Measurements from ENCODE around the gene ESRRA.
A peak's percentile ranks its signal among the peaks of the same experiment; 100 is the strongest.

Gene ESRRA

DNA sequence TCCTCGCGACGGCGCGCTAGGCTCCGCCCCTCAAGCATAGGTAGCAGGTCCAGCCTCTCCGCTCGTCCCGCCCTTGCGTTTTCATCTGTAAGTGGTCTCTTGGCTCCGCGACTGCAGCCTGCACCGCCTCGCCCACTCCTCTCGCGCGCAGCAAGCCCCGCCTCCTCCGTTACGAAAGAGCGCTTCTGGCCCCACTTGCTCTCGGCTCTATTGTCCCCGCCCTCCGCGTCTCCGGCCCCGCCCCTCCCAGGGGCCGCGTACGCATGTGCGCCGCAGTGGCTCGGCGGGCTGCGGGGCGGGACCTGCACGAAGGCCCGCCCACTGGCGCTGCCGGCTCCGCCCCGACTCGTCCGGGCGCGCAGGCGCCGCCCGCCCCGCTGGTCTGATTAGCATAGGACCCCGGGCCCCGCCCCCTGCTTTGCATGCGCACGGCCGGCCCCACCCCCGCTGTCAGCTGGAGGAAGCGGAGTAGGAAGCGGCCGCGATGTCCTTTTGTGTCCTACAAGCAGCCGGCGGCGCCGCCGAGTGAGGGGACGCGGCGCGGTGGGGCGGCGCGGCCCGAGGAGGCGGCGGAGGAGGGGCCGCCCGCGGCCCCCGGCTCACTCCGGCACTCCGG, at the start of gene ESRRA:
Gene ESRRA, plus strand, starts transcription at position 450 of the 616 bp plus-strand sequence. CDS start 1,656 bp downstream, outside the sequence.
- H3K4me3 ChIP-seq (ENCODE audit: low read depth, low read length): peak within 1 kb of the TSS; percentile 80

GRCh38 chr11:64256300-64256699, 49.0 kb upstream of the ESRRA start:
- H3K9ac ChIP-seq (ENCODE audit: low read depth, low read length): no peak overlapping the region
- H3K4me1 ChIP-seq (ENCODE audit: control insufficient read depth, insufficient read depth, low read length): peaks cover 8% of the 10 kb centered on the region
- H3K27me3 ChIP-seq (ENCODE audit: control insufficient read depth, insufficient read depth, low read length): no peaks in the 10 kb centered on the region
- no peak overlapping the region for H3K27ac ChIP-seq (ENCODE audit: low read depth, low read length)
- H3K4me3 ChIP-seq (ENCODE audit: low read depth, low read length): no peak overlapping the region
- no peaks in the 10 kb centered on the region for H3K9me3 ChIP-seq (ENCODE audit: control insufficient read depth, insufficient read depth, low read length)
- peaks cover 71% of the 10 kb centered on the region for H3K36me3 ChIP-seq (ENCODE audit: control insufficient read depth, insufficient read depth, low read length)

More for the DNA sequence above, at the start of gene ESRRA:
- Histone ChIP-seq H3K27ac (ENCODE audit: low read depth, low read length) (peak within 1 kb of the TSS; percentile 100), H3K27me3 (ENCODE audit: control insufficient read depth, insufficient read depth, low read length) (peaks cover 17% of the 10 kb centered on the region), H3K36me3 (ENCODE audit: control insufficient read depth, insufficient read depth, low read length) (peaks cover 9% of the 10 kb centered on the region), H3K9me3 (ENCODE audit: control insufficient read depth, insufficient read depth, low read length) (no peaks in the 10 kb centered on the region), H3K9ac (ENCODE audit: low read depth, low read length) (peak within 1 kb of the TSS; percentile 87), H3K4me1 (ENCODE audit: control insufficient read depth, insufficient read depth, low read length) (peaks cover 14% of the 10 kb centered on the region; the same call in 1 of the 2 replicates)

- Histone ChIP-seq H3K27ac (ENCODE audit: low read depth, low read length) (no peak overlapping the region), H3K27me3 (ENCODE audit: control insufficient read depth, insufficient read depth, low read length) (no peaks in the 10 kb centered on the region), H3K9me3 (ENCODE audit: control insufficient read depth, insufficient read depth, low read length) (no peaks in the 10 kb centered on the region), H3K36me3 (ENCODE audit: control insufficient read depth, insufficient read depth, low read length) (peaks cover 89% of the 10 kb centered on the region), H3K9ac (ENCODE audit: low read depth, low read length) (no peak overlapping the region), H3K4me1 (ENCODE audit: control insufficient read depth, insufficient read depth, low read length) (0 out of 2 replicates have a peak, but pooled peaks cover 1% of the 10 kb centered on the region), H3K4me3 (ENCODE audit: low read depth, low read length) (no peak overlapping the region)
Measured at GRCh38 chr11:64258356-64258755, 47.0 kb upstream of the ESRRA start.

DNA sequence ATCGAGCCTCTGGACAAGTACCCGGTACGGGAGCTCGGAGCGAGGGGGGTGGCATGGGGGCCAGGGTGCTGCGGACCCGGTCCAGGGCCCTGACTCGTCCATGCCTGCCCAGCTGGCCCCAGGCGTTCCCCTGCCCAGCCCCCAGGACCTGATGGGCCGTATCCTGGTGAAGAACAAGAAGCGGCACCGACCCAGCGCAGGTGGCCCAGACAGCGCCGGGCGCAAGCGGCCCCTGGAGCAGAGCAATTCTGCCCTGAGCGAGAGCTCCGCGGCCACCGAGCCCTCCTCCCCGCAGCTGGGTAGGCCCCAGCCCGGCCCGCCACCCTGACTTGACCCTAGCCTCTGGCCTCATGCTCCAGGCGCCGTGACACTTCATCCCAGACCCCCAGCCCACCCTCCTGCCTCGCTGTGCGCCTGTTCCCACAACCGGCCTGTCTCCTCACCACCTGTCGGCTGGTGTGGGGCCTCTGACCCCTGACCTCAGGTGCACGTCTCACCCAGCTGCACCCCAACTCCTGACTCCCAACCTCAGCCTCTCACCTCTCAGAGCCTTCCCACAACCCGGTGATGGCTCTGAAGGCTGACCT, 46.3 kb upstream of the ESRRA start:
- Histone ChIP-seq H3K9me3 (ENCODE audit: control insufficient read depth, insufficient read depth, low read length) (no peaks in the 10 kb centered on the region), H3K36me3 (ENCODE audit: control insufficient read depth, insufficient read depth, low read length) (peaks cover 96% of the 10 kb centered on the region), H3K27ac (ENCODE audit: low read depth, low read length) (no peak overlapping the region), H3K27me3 (ENCODE audit: control insufficient read depth, insufficient read depth, low read length) (no peaks in the 10 kb centered on the region), H3K9ac (ENCODE audit: low read depth, low read length) (no peak overlapping the region), H3K4me1 (ENCODE audit: control insufficient read depth, insufficient read depth, low read length) (no peaks in the 10 kb centered on the region), H3K4me3 (ENCODE audit: low read depth, low read length) (no peak overlapping the region)

DNA sequence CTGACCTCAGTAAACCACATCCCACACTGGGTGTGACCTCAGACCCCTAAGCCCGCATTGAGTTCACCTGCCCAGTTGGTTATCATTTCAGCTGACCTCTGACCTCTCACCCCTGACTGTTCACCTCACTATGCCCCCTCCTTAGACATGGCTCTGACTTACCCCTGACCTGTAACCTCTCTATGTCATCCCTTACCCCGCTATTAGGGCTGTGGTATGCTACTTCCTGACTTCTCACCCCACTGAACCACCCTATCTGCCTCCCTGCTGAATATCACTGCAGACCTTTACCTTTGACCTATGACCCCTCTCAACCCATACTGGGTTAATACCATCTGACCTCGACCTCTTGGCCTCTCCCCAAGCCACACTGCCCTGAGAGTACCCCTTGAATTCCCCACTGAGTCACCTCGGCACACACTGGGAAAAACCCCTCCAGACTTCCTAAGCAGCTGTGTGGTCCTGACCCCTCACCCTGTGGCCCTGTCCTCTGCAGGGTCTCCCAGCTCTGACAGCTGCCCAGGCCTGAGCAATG, 45.7 kb upstream of the ESRRA start:
- Histone ChIP-seq H3K36me3 (ENCODE audit: control insufficient read depth, insufficient read depth, low read length) (peaks cover 97% of the 10 kb centered on the region), H3K27ac (ENCODE audit: low read depth, low read length) (no peak overlapping the region), H3K9ac (ENCODE audit: low read depth, low read length) (no peak overlapping the region)

GRCh38 chr11:64260147-64260708, 45.1 kb upstream of the ESRRA start:
- Histone ChIP-seq H3K4me1 (ENCODE audit: control insufficient read depth, insufficient read depth, low read length) (no peaks in the 10 kb centered on the region), H3K27me3 (ENCODE audit: control insufficient read depth, insufficient read depth, low read length) (no peaks in the 10 kb centered on the region), H3K9me3 (ENCODE audit: control insufficient read depth, insufficient read depth, low read length) (no peaks in the 10 kb centered on the region), H3K4me3 (ENCODE audit: low read depth, low read length) (no peak overlapping the region), H3K36me3 (ENCODE audit: control insufficient read depth, insufficient read depth, low read length) (peaks cover 93% of the 10 kb centered on the region), H3K27ac (ENCODE audit: low read depth, low read length) (no peak overlapping the region), H3K9ac (ENCODE audit: low read depth, low read length) (no peak overlapping the region)

More for the DNA sequence above, 45.7 kb upstream of the ESRRA start:
- Histone ChIP-seq H3K27me3 (ENCODE audit: control insufficient read depth, insufficient read depth, low read length) (no peaks in the 10 kb centered on the region), H3K9me3 (ENCODE audit: control insufficient read depth, insufficient read depth, low read length) (no peaks in the 10 kb centered on the region), H3K4me1 (ENCODE audit: control insufficient read depth, insufficient read depth, low read length) (no peaks in the 10 kb centered on the region), H3K4me3 (ENCODE audit: low read depth, low read length) (no peak overlapping the region)

DNA sequence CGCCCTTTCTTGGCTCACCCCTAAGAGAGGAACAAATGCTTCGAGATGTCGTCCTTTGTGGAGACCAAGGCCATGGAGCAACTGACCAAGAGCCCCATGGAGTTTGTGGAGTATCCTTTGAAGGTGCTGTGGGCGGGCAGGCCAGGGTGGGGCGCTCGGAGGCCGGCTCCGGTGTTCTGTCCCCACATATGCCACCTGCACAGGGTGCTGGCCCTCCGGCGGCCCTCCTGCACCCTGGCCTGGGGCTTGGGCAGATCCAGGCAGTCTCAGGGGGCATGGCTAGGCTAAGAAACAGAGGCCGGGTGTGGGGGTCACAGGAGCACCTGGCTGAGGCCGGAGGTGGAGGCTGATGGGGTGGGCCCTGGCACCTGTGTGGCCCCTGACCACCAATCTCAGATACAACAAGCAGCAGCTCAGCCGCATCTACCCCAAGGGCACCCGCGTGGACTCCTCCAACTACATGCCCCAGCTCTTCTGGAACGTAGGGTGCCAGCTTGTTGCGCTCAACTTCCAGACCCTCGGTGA, 43.7 kb upstream of the ESRRA start:
- H3K27ac ChIP-seq (ENCODE audit: low read depth, low read length): no peak overlapping the region

DNA sequence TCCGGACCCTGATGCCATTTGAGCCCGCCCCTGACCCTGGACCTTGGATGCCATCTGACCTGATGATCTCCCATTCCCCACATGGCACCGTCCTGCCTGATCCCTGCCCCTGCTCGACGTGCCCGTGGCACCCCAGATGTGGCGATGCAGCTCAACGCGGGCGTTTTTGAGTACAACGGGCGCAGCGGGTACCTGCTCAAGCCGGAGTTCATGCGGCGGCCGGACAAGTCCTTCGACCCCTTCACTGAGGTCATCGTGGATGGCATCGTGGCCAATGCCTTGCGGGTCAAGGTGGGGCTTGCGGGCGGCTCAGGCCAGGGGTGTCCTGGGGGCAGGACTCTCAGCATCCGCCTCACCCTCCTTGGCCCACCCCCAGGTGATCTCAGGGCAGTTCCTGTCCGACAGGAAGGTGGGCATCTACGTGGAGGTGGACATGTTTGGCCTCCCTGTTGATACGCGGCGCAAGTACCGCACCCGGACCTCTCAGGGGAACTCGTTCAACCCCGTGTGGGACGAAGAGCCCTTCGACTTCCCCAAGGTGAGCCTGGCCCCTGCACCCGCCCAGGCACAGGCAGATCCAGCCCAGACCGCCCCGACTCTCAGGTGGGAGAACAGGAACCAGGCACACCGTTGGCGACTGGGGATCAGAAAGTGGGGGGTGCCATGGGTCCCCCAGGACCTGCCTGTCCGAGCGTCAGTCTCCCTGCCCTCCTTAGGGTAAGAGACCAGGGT, 42.9 kb upstream of the ESRRA start:
- H3K27me3 ChIP-seq (ENCODE audit: control insufficient read depth, insufficient read depth, low read length): no peaks in the 10 kb centered on the region
- no peak overlapping the region for H3K4me3 ChIP-seq (ENCODE audit: low read depth, low read length)
- no peak overlapping the region for H3K27ac ChIP-seq (ENCODE audit: low read depth, low read length)
- H3K9ac ChIP-seq (ENCODE audit: low read depth, low read length): no peak overlapping the region
- no peaks in the 10 kb centered on the region for H3K9me3 ChIP-seq (ENCODE audit: control insufficient read depth, insufficient read depth, low read length)
- H3K36me3 ChIP-seq (ENCODE audit: control insufficient read depth, insufficient read depth, low read length): peaks cover 86% of the 10 kb centered on the region
- H3K4me1 ChIP-seq (ENCODE audit: control insufficient read depth, insufficient read depth, low read length): no peaks in the 10 kb centered on the region

More for the DNA sequence above, 43.7 kb upstream of the ESRRA start:
- H3K9me3 ChIP-seq (ENCODE audit: control insufficient read depth, insufficient read depth, low read length): no peaks in the 10 kb centered on the region
- H3K4me3 ChIP-seq (ENCODE audit: low read depth, low read length): no peak overlapping the region
- H3K9ac ChIP-seq (ENCODE audit: low read depth, low read length): no peak overlapping the region
- H3K36me3 ChIP-seq (ENCODE audit: control insufficient read depth, insufficient read depth, low read length): peaks cover 92% of the 10 kb centered on the region
- no peaks in the 10 kb centered on the region for H3K27me3 ChIP-seq (ENCODE audit: control insufficient read depth, insufficient read depth, low read length)
- H3K4me1 ChIP-seq (ENCODE audit: control insufficient read depth, insufficient read depth, low read length): no peaks in the 10 kb centered on the region

DNA sequence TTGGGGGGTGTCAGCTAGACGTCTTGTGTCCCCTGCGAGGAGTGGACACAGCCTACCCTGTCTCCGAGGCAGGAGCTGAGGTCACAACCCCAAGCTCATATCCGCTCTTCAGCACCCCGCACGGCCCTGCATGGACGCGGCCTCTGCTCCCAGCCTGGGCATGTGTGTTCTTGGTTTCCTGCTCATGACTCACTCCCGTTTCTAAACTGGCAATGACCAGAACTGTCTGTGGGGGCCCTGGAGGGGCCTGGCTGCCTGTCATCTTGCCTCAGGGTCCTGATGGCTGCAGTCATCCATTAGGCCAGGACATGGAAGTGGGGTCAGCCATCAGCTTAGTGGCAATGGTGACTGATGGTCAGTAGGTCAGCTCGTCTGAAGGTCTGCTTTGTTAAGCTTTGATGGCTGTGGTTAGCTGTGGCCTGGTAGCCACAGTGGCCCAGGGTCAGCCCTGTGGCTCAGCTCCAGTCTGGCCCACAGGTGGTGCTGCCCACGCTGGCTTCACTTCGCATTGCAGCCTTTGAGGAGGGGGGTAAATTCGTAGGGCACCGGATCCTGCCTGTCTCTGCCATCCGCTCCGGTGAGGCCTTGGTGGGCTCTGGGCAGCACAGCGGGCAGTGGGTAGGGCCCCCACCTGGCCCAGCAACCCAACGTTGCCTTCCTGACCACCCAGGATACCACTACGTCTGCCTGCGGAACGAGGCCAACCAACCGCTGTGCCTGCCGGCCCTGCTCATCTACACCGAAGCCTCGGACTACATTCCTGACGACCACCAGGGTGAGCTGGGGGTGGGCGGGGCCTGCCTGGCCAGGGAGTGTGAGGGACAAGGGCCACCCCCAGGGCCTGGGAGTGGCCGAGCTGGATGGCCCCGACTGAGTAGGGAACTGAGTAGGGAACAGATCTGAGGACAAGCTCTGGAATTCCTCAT, 42.0 kb upstream of the ESRRA start:
- Histone ChIP-seq H3K27me3 (ENCODE audit: control insufficient read depth, insufficient read depth, low read length) (no peaks in the 10 kb centered on the region), H3K9ac (ENCODE audit: low read depth, low read length) (no peak overlapping the region), H3K27ac (ENCODE audit: low read depth, low read length) (no peak overlapping the region), H3K4me3 (ENCODE audit: low read depth, low read length) (no peak overlapping the region), H3K9me3 (ENCODE audit: control insufficient read depth, insufficient read depth, low read length) (no peaks in the 10 kb centered on the region), H3K36me3 (ENCODE audit: control insufficient read depth, insufficient read depth, low read length) (peaks cover 85% of the 10 kb centered on the region), H3K4me1 (ENCODE audit: control insufficient read depth, insufficient read depth, low read length) (peaks cover under 1% of the 10 kb centered on the region)

DNA sequence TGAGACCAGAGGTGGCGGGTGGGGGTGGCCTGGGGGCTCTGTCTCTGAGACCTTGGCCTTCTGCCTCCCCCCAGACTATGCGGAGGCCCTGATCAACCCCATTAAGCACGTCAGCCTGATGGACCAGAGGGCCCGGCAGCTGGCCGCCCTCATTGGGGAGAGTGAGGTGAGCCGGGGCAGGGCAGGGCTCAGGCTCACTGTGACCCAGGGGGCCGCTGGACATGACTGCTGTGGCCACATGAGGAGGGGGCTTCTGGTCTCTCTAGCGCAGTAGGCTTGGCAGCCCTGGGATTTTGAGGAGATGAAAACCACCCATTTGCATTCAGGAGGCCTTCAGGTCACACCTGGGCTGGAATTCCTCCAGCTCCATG, 41.4 kb upstream of the ESRRA start:
- H3K4me3 ChIP-seq (ENCODE audit: low read depth, low read length): no peak overlapping the region
- no peaks in the 10 kb centered on the region for H3K27me3 ChIP-seq (ENCODE audit: control insufficient read depth, insufficient read depth, low read length)
- no peak overlapping the region for H3K27ac ChIP-seq (ENCODE audit: low read depth, low read length)
- H3K9me3 ChIP-seq (ENCODE audit: control insufficient read depth, insufficient read depth, low read length): no peaks in the 10 kb centered on the region
- H3K9ac ChIP-seq (ENCODE audit: low read depth, low read length): no peak overlapping the region
- H3K4me1 ChIP-seq (ENCODE audit: control insufficient read depth, insufficient read depth, low read length): peaks cover 7% of the 10 kb centered on the region
- H3K36me3 ChIP-seq (ENCODE audit: control insufficient read depth, insufficient read depth, low read length): peaks cover 83% of the 10 kb centered on the region
